ENCODE results near the gene TSPAN18. TPM values are rescaled to one million over a fixed set of nuclear protein-coding genes. Genes with fewer than 3 reads are reported as not detected.

TSPAN18 gene
- total and polyA plus RNA-seq, 2 of the 8 experiments (the other 6 are each of a cell fraction or from before 2014, with no cell fraction given), result 5.2 to 10.2 TPM

DNA sequence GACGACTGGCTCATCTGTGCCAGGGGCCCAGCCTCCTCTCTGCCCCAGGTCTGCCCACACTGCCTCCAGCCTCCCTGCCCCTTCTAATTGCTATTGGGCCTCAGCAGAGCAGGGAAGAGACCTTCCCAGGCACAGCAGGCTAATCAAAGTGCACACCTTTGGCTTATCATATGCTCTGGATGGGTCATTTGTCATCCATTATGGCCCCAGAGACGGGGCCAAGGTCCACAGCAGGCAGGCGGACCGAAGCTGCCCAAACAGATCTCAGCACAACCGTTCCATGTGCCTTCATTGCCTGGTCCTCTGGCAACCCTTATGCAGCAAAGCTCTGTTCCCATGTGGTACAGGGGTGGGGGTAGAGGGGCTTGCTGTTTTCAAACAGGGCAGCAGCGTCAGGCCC lies 157.3 kb downstream of the TSPAN18 start (continued):
- no peak for TF ChIP-seq CHD7 (IDR thresholded peaks at IDR 0.05; ENCODE audit: insufficient replicate concordance, low read length)
- TF ChIP-seq, protein P1, sequence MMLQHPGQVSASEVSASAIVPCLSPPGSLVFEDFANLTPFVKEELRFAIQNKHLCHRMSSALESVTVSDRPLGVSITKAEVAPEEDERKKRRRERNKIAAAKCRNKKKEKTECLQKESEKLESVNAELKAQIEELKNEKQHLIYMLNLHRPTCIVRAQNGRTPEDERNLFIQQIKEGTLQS (IDR thresholded peaks at IDR 0.05; ENCODE audit: insufficient read depth, low read depth, low read length), result no peak
- TF ChIP-seq, protein P2, sequence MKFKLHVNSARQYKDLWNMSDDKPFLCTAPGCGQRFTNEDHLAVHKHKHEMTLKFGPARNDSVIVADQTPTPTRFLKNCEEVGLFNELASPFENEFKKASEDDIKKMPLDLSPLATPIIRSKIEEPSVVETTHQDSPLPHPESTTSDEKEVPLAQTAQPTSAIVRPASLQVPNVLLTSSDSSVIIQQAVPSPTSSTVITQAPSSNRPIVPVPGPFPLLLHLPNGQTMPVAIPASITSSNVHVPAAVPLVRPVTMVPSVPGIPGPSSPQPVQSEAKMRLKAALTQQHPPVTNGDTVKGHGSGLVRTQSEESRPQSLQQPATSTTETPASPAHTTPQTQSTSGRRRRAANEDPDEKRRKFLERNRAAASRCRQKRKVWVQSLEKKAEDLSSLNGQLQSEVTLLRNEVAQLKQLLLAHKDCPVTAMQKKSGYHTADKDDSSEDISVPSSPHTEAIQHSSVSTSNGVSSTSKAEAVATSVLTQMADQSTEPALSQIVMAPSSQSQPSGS (IDR thresholded peaks at IDR 0.05; ENCODE audit: low read length), result no peak
